Astrocyte of the cerebellum (primary cell): ENCODE measurements around the gene THSD4.
"Not testable (repeated sequence)": the region's sequence is repeated elsewhere in the genome, so short reads cannot be mapped to it uniquely, and the experiment has no call there.

Experiments
- DNase-seq: peaks from one replicate; pipeline ENCODE4 v3.0.0-alpha.2; 2011; ENCODE audit warnings: low read depth
- H3K4me3 ChIP-seq: 2 replicates; pipeline ENCODE4 v1.5.1; 2011; ENCODE audit warnings: mild to moderate bottlenecking, low read depth, low read length, moderate library complexity
- in situ Hi-C: cut with HindIII; loops from 2 replicates; pipeline ENCODE4 v1.10.0; 2017; ENCODE audit warnings: low sequenced_read_pairs
- TF ChIP-seq, protein P1 (sequence below): IDR thresholded peaks from 2 replicates; pipeline ENCODE4 v1.5.1; 2012; ENCODE audit warnings: low read length, low read depth, moderate library complexity, mild to moderate bottlenecking; ENCODE audit errors: missing control alignments

THSD4 gene

DNA sequence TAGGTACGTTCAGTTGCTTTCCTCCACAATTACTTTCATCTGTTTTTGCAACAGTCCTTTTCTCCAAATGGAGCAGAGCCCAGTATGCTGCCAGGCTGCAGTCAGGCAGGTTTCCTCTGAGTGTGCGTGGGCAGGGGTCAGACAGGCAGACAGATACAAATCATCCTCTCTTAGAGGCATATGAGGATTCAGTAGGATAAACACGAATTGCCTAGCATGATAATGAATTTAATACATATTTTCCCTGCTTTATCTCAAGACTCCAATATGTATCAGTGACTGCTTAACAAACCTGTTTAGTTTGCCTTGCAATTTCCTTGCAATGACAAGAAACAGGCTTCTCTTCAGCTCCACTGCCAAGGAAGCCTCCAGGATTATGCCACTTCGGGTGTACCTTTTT is 554.4 kb downstream of the THSD4 start:
- TF ChIP-seq, protein P1, sequence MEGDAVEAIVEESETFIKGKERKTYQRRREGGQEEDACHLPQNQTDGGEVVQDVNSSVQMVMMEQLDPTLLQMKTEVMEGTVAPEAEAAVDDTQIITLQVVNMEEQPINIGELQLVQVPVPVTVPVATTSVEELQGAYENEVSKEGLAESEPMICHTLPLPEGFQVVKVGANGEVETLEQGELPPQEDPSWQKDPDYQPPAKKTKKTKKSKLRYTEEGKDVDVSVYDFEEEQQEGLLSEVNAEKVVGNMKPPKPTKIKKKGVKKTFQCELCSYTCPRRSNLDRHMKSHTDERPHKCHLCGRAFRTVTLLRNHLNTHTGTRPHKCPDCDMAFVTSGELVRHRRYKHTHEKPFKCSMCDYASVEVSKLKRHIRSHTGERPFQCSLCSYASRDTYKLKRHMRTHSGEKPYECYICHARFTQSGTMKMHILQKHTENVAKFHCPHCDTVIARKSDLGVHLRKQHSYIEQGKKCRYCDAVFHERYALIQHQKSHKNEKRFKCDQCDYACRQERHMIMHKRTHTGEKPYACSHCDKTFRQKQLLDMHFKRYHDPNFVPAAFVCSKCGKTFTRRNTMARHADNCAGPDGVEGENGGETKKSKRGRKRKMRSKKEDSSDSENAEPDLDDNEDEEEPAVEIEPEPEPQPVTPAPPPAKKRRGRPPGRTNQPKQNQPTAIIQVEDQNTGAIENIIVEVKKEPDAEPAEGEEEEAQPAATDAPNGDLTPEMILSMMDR = no peak
- no peak overlapping the region for H3K4me3 ChIP-seq
- in situ Hi-C loops = no loop called here
- no peak for DNase-seq

DNA sequence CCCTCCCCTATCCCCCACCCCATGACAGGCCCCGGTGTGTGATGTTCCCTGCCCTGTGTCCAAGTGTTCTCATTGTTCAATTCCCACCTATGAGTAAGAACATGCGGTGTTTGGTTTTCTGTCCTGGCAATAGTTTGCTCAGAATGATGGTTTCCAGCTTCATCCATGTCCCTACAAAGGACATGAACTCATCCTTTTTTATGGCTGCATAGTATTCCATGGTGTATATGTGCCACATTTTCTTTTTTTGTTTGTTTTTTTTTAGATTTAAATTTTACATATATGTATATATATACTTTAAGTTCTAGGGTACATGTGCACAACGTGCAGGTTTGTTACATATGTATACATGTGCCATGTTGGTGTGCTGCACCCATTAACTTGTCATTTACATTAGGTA is 555.0 kb downstream of the THSD4 start:
- DNase-seq, H3K4me3 ChIP-seq, in situ Hi-C loops: not testable (repeated sequence)

DNA sequence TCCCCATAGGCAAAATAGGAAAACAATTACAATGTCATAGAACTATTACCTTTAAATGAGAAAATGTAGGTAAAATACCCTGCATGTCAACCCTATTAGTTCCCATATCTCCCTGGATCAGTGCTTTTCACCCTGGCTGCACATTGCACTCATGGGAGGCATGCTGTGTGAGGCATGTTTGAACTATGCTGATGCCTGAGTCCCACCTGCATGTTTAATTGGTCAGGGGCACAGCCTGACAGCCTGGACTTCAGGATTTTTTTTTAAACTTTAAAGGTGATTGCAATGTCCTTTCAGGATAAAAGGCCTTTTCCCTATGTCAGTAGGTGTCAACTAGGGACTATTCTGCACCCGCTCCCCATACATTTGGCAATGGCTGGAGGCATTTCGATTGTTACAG is 559.1 kb downstream of the THSD4 start:
- H3K4me3 ChIP-seq = no peak overlapping the region
- TF ChIP-seq, protein P1 = no peak
- DNase-seq = no peak
- in situ Hi-C loops = no loop called here

DNA sequence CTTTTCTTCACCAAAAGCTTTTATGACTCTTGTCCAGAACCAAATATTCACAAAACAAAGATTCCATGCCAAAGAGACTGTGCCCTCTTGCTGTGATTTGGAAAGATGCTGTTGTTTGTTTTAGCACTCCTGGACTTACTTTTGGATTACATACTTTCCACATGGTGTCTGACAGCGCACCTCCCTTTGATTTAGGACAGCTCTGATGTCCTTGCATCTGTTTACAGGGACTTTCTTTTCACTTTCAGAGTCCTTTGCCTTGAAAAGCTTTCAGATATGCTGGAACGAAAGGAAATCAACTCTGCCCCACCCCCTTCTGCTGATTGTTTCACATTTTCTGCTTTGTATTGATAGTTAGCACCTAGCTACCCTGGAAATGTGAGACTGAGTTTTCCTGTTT is 562.1 kb downstream of the THSD4 start:
- TF ChIP-seq, protein P1 = no peak
- no peak for DNase-seq
- in situ Hi-C loops = no loop called here
- no peak overlapping the region for H3K4me3 ChIP-seq

DNA sequence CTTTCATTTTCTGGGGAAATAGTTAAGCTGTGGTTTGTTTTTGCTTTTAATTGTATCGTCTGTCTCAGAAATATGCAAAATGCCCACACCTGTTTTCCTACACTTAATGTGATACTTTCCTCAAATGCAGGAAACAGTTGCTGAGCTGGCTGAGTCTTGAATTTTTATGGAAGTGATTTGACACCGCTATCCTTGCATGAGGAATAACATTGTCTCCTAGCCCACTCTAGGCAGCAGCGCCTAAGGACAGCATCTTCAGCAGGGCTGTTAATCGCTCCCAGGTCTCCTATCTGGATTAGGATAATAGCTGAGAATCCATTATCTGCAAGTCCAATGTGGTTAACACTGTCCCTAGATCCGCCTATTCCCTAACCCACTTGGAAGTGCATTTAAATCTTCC is 562.5 kb downstream of the THSD4 start:
- in situ Hi-C loops = no loop called here
- no peak for DNase-seq
- TF ChIP-seq, protein P1 = no peak

GRCh38 chr15:71678191-71678590 is 562.9 kb downstream of the THSD4 start:
- TF ChIP-seq, protein P1 = no peak
- H3K4me3 ChIP-seq = no peak overlapping the region
- DNase-seq = no peak
- in situ Hi-C loops = no loop called here

More for the DNA sequence above, 562.5 kb downstream of the THSD4 start:
- no peak overlapping the region for H3K4me3 ChIP-seq

- H3K4me3 ChIP-seq = no peak overlapping the region
- TF ChIP-seq, protein P1 = no peak
- in situ Hi-C loops = no loop called here
- DNase-seq = no peak
These were observed 563.3 kb downstream of the THSD4 start for GRCh38 chr15:71678605-71679004.
